Caco-2 (cell line): Measurements from ENCODE around the gene REEP1. TPM values are rescaled to one million over a fixed set of nuclear protein-coding genes. Genes with fewer than 3 reads are reported as not detected.

Source experiments
- BruUV-seq: library from RNA; stranded (reverse); fragments of 400-500 nt; replicated peaks from 2 replicates; lab custom pipeline; 2021; lab: Mats Ljungman, UMichigan
- CTCF ChIA-PET: fragments of 300-600 bp; sonication (Branson Sonifier 250); formaldehyde crosslinking; loops from one replicate; lab custom pipeline; 2022; ENCODE audit warnings: antibody characterized with exemption; lab: Charles Lee
- POLR2A ChIA-PET: fragments of 300-600 bp; sonication (Branson Sonifier 250); formaldehyde crosslinking; loops from one replicate; lab custom pipeline; 2022; ENCODE audit warnings: antibody characterized with exemption; lab: Charles Lee
- DNase-seq, 2 experiments: peaks; one replicate each; pipeline versions ENCODE4 v3.0.0 to v3.0.0-alpha.2; 2020 to 2022
- H3K27me3 ChIP-seq: replicated peaks from 2 replicates; pipeline ENCODE4 v1.6.0; 2011; ENCODE audit warnings: low read length; ENCODE audit not compliant: control insufficient read depth, insufficient read depth
- H3K36me3 ChIP-seq: 2 replicates; pipeline ENCODE4 v1.5.1; 2011; ENCODE audit warnings: low read length; ENCODE audit not compliant: control insufficient read depth, insufficient read depth
- H3K4me1 ChIP-seq: fragments of 250-450 bp; sonication (Bioruptor Pico); 2 replicates; pipeline ENCODE4 v1.5.1; 2020; ENCODE audit warnings: mild to moderate bottlenecking
- H3K4me3 ChIP-seq: 2 replicates; pipeline ENCODE4 v1.5.1; 2011; ENCODE audit warnings: low read depth, mild to moderate bottlenecking, control low read depth, low read length
- H3K9me3 ChIP-seq: fragments of 250-450 bp; sonication (Bioruptor Pico); 2 replicates; pipeline ENCODE4 v1.5.1; 2020; ENCODE audit warnings: mild to moderate bottlenecking, moderate library complexity
- H3K27ac Mint-ChIP-seq: one replicate; pipeline ENCODE4 v1.8.0; 2022; ENCODE audit warnings: mixed read lengths; ENCODE audit not compliant: unreplicated experiment
- H3K27me3 Mint-ChIP-seq: one replicate; pipeline ENCODE4 v1.8.0; 2022; ENCODE audit warnings: mixed read lengths; ENCODE audit not compliant: insufficient read depth, unreplicated experiment
- H3K36me3 Mint-ChIP-seq: one replicate; pipeline ENCODE4 v1.8.0; 2022; ENCODE audit warnings: mild to moderate bottlenecking, mixed read lengths; ENCODE audit not compliant: insufficient read depth, unreplicated experiment
- H3K4me1 Mint-ChIP-seq: one replicate; pipeline ENCODE4 v1.8.0; 2022; ENCODE audit warnings: low read depth, mixed read lengths; ENCODE audit not compliant: unreplicated experiment
- H3K4me3 Mint-ChIP-seq: one replicate; pipeline ENCODE4 v1.8.0; 2022; ENCODE audit warnings: mild to moderate bottlenecking, moderate library complexity, mixed read lengths; ENCODE audit not compliant: unreplicated experiment
- H3K9me3 Mint-ChIP-seq: one replicate; pipeline ENCODE4 v1.8.0; 2022; ENCODE audit warnings: mixed read lengths; ENCODE audit not compliant: unreplicated experiment
- CTCF ChIP-seq, 2 experiments: fragments of 200-600 bp in 1 of 2; IDR thresholded peaks; 1 replicate in 1 of 2; 2 replicates in 1 of 2; pipeline versions ENCODE4 v1.5.1 to v1.8.0; 2011 to 2022; ENCODE audit warnings: antibody characterized with exemption in 1 of 2, control low read depth in 1 of 2, inconsistent platforms in 1 of 2, low read depth in 1 of 2, low read length in 1 of 2, mild to moderate bottlenecking in 1 of 2, moderate library complexity in 1 of 2; ENCODE audit not compliant: insufficient read depth in 1 of 2, severe bottlenecking in 1 of 2, unreplicated experiment in 1 of 2
- intact Hi-C: fragments of 100-400 bp; cut with micrococcal nuclease; formaldehyde crosslinking; loops from one replicate; pipeline ENCODE4 v1.10.0; 2022; ENCODE audit not compliant: unreplicated experiment
- total RNA-seq: library from RNA; stranded (reverse); gene quantifications from 2 replicates; pipeline ENCODE4 v1.2.3, GENCODE V29; 2022

The REEP1 gene
- total RNA-seq, 1 experiment from 2014 or later, result 16.6 TPM

GRCh38 chr2:86382108-86382507 lies 44.7 kb upstream of the REEP1 start:
- TF ChIP-seq CTCF (IDR thresholded peaks at IDR 0.05; ENCODE audit: insufficient read depth in 1 of 2, low read depth in 1 of 2, low read length in 1 of 2, severe bottlenecking in 1 of 2, unreplicated experiment in 1 of 2), result no peak
- POLR2A ChIA-PET, result no interaction called here

GRCh38 chr2:86378469-86378868 lies 41.0 kb upstream of the REEP1 start:
- Mint-ChIP-seq H3K36me3 (no peaks in the 10 kb centered on the region), H3K4me1 (no peaks in the 10 kb centered on the region), H3K27me3 (peaks cover 13% of the 10 kb centered on the region), H3K27ac (no peak overlapping the region), H3K4me3 (no peak overlapping the region), H3K9me3 (no peaks in the 10 kb centered on the region)
- no peaks in the 10 kb centered on the region for H3K9me3 ChIP-seq
- no peaks in the 10 kb centered on the region for H3K27me3 ChIP-seq
- no peak for TF ChIP-seq CTCF (IDR thresholded peaks at IDR 0.05; ENCODE audit: insufficient read depth in 1 of 2, low read depth in 1 of 2, low read length in 1 of 2, severe bottlenecking in 1 of 2, unreplicated experiment in 1 of 2)
- no TSS peak for BruUV-seq
- no peaks in the 10 kb centered on the region for H3K4me1 ChIP-seq
- H3K36me3 ChIP-seq, result no peaks in the 10 kb centered on the region
- intact Hi-C loops, result no loop called here
- DNase-seq, result no peak
- ChIA-PET POLR2A (no interaction called here), CTCF (no interaction called here)
- no peak overlapping the region for H3K4me3 ChIP-seq

More at GRCh38 chr2:86382108-86382507, 44.7 kb upstream of the REEP1 start:
- H3K36me3 ChIP-seq, result no peaks in the 10 kb centered on the region
- no peak overlapping the region for H3K4me3 ChIP-seq
- H3K9me3 ChIP-seq, result no peaks in the 10 kb centered on the region
- BruUV-seq, result no TSS peak
- H3K27me3 ChIP-seq, result no peaks in the 10 kb centered on the region
- Mint-ChIP-seq H3K9me3 (no peaks in the 10 kb centered on the region), H3K27me3 (peaks cover 6% of the 10 kb centered on the region), H3K27ac (no peak overlapping the region), H3K4me3 (no peak overlapping the region), H3K36me3 (no peaks in the 10 kb centered on the region), H3K4me1 (no peaks in the 10 kb centered on the region)
- H3K4me1 ChIP-seq, result no peaks in the 10 kb centered on the region
- intact Hi-C loops, result no loop called here
- DNase-seq, result no peak
- CTCF ChIA-PET, result no interaction called here

GRCh38 chr2:86375623-86376022 lies 38.2 kb upstream of the REEP1 start:
- Mint-ChIP-seq H3K27ac (no peak overlapping the region), H3K4me3 (no peak overlapping the region), H3K36me3 (no peaks in the 10 kb centered on the region), H3K4me1 (peaks cover 6% of the 10 kb centered on the region), H3K27me3 (peaks cover 13% of the 10 kb centered on the region), H3K9me3 (no peaks in the 10 kb centered on the region)
- intact Hi-C loops, result no loop called here
- DNase-seq, result no peak
- Histone ChIP-seq H3K4me1 (no peaks in the 10 kb centered on the region), H3K9me3 (no peaks in the 10 kb centered on the region), H3K4me3 (no peak overlapping the region), H3K27me3 (no peaks in the 10 kb centered on the region), H3K36me3 (no peaks in the 10 kb centered on the region)
- BruUV-seq, result no TSS peak
- no peak for TF ChIP-seq CTCF (IDR thresholded peaks at IDR 0.05; ENCODE audit: insufficient read depth in 1 of 2, low read depth in 1 of 2, low read length in 1 of 2, severe bottlenecking in 1 of 2, unreplicated experiment in 1 of 2)
- ChIA-PET CTCF (no interaction called here), POLR2A (no interaction called here)
